Fibroblast of mammary gland (primary cell): ENCODE results near the gene PIH1D1.

Experiments used
- DNase-seq: peaks from one replicate; pipeline ENCODE4 v3.0.0-alpha.2; 2010; ENCODE audit warnings: low read depth
- H3K4me3 ChIP-seq: 2 replicates; pipeline ENCODE4 v1.5.1; 2011; ENCODE audit warnings: low read depth, mild to moderate bottlenecking, low read length, moderate library complexity; ENCODE audit not compliant: control insufficient read depth
- CTCF ChIP-seq: conservative IDR thresholded peaks from 2 replicates; pipeline ENCODE4 v1.5.1; 2011; ENCODE audit warnings: low read depth, low read length, inconsistent platforms; ENCODE audit not compliant: control insufficient read depth, insufficient read depth

PIH1D1 gene

GRCh38 chr19:49423985-49424303 is 27.7 kb downstream of the PIH1D1 start:
- no peak overlapping the region for H3K4me3 ChIP-seq
- no peak for DNase-seq
- no peak for TF ChIP-seq CTCF

- DNase-seq: no peak
- no peak within 1 kb of the TSS for H3K4me3 ChIP-seq
- no peak for TF ChIP-seq CTCF
Measured at GRCh38 chr19:49423071-49423984, 28.3 kb downstream of the PIH1D1 start, which contains the start of gene PTH2. PTH2 (minus strand) TSS chr19:49423441; CDS start chr19:49423339, 102 bp downstream.

GRCh38 chr19:49422407-49423070 is 29.1 kb downstream of the PIH1D1 start:
- TF ChIP-seq CTCF: no peak
- peak; percentile 39 for DNase-seq
- no peak overlapping the region for H3K4me3 ChIP-seq

- DNase-seq: no peak
- TF ChIP-seq CTCF: no peak
- no peak overlapping the region for H3K4me3 ChIP-seq
Measured at GRCh38 chr19:49421878-49422202, 29.8 kb downstream of the PIH1D1 start.

- no peak overlapping the region for H3K4me3 ChIP-seq
- peak; percentile 30 for DNase-seq
Measured at GRCh38 chr19:49421039-49421877, 30.4 kb downstream of the PIH1D1 start.

More at GRCh38 chr19:49421039-49421877, 30.4 kb downstream of the PIH1D1 start:
- no peak for TF ChIP-seq CTCF
